Epithelial cell of proximal tubule (primary cell): Measurements from ENCODE around the gene MAML2. TPM values are rescaled to one million over a fixed set of nuclear protein-coding genes. Genes with fewer than 3 reads are reported as not detected.

Experiments used
- DNase-seq: peaks from one replicate; pipeline ENCODE4 v3.0.0-alpha.2; 2011; ENCODE audit warnings: low read depth
- H3K4me3 ChIP-seq: 2 replicates; pipeline ENCODE4 v1.5.1; 2011; ENCODE audit warnings: low read depth, mild to moderate bottlenecking, low read length
- CTCF ChIP-seq: conservative IDR thresholded peaks from 2 replicates; pipeline ENCODE4 v1.5.1; 2012; ENCODE audit warnings: low read depth, mild to moderate bottlenecking, low read length
- total RNA-seq: library from RNA; depleted of rRNA; stranded (reverse); fragments of >200 nt; gene quantifications from 2 replicates; pipeline ENCODE4 v1.2.3, GENCODE V29; 2015

The MAML2 gene
- total RNA-seq, 1 donor from 2014 or later: 5.1 TPM

DNA sequence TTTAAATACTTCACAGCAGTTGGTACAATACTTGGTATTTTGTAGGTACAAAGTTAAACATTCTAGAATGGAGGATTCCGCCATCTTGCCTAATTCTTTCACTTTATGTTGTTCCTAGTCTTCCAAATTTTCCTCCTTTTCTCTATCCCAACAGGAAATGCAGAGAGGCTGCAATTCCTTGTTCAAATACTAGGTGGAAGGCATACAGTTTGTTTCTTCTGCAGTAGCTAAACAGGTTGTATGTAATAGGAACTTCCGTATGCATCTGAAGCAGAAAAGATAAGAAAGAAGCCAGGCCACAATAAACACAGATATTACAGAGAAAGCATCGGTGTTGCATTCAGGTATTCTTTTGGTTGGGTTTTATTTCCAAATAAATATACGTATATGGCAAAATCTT lies 232.7 kb downstream of the MAML2 start:
- no peak for TF ChIP-seq CTCF
- no peak for DNase-seq
- no peak overlapping the region for H3K4me3 ChIP-seq

- TF ChIP-seq CTCF: no peak
- H3K4me3 ChIP-seq: no peak overlapping the region
- no peak for DNase-seq
Measured at GRCh38 chr11:96109331-96110030, 233.5 kb downstream of the MAML2 start.

DNA sequence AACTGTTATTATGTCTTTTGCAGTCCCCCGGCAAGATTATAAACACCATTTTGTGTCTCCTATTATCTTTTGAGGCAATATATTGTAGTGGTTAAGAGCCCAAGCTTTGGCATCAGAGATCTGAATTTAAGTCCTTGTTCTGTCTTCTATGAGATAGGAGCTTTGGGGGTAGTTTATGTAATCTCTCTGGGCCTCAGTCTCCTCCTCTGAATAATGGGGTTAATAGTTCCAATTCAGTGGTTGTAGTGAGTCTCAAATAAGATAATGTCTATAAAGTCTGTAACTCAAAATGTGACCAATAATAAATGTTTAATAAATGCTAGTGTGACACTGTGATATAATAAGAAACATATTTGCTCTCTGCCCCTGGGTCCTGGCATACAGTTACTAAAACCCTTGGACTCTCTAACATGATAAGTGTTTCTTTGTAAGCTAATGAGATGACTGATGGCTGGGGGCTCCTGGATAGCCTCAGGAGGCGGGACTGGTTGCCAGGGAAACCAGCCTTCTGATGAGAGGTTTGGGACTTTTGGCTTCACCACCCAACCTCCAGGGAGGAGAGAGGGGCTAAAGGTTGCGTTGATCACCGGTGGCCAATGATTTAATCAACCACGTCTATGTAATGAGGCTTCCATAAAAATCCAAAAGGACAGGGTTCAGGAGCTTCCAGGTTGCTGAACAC lies 235.7 kb downstream of the MAML2 start:
- H3K4me3 ChIP-seq: no peak overlapping the region
- no peak for TF ChIP-seq CTCF

DNA sequence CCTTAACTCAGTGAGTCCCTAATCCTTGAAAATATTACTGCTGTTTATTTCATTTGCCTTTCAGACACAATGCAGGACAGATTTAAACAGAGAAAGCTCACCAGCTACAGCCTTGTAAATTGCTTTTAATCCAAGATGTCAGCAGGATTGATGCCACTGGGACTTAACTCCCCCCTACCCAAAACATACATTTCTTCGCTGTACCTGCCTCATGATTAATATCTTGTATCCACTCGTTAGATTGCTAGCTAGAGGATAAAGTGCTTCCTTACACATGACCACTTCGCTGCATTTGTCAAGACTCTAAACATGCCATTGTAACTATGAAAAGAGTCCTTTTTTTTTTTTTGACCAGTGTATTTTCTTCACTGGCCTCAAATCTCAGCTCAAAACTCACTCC lies 236.3 kb downstream of the MAML2 start:
- no peak overlapping the region for H3K4me3 ChIP-seq
- TF ChIP-seq CTCF: no peak

More for the DNA sequence above, 235.7 kb downstream of the MAML2 start:
- no peak for DNase-seq

GRCh38 chr11:96105944-96106343 lies 237.1 kb downstream of the MAML2 start:
- H3K4me3 ChIP-seq: no peak overlapping the region
- no peak for DNase-seq
- no peak for TF ChIP-seq CTCF

More for the DNA sequence above, 236.3 kb downstream of the MAML2 start:
- DNase-seq: no peak

- no peak for TF ChIP-seq CTCF
- no peak for DNase-seq
- H3K4me3 ChIP-seq: no peak overlapping the region
Measured at GRCh38 chr11:96105197-96105895, 237.6 kb downstream of the MAML2 start.
